Spleen (tissue), 11 donors: Measurements from ENCODE around the gene PTPRU. TPM values are rescaled to one million over a fixed set of nuclear protein-coding genes. Genes with fewer than 3 reads are reported as not detected.

Experiments used
- DNase-seq: peaks from one replicate; pipeline ENCODE4 v3.0.0-alpha.2; 2020
- H3K27ac ChIP-seq, 8 donors: fragments of 200-600 bp; sonication (generic) in 7 of 8; 1 replicate in 4 of 8; 2 replicates in 4 of 8; pipeline versions ENCODE4 v1.5.0 to v1.8.0; 2016 to 2021; ENCODE audit warnings: inconsistent platforms in 4 of 8, mild to moderate bottlenecking in 4 of 8, moderate library complexity in 1 of 8
- H3K27me3 ChIP-seq, 7 donors: fragments of 200-600 bp; sonication (generic) in 6 of 7; replicated peaks in 1 of 7; 1 replicate in 4 of 7; 2 replicates in 3 of 7; pipeline versions ENCODE4 v1.5.0 to v1.8.0; 2016 to 2021; ENCODE audit warnings: inconsistent platforms in 3 of 7, mild to moderate bottlenecking in 1 of 7
- H3K36me3 ChIP-seq, 6 donors: fragments of 200-600 bp; sonication (generic) in 5 of 6; 1 replicate in 4 of 6; 2 replicates in 2 of 6; pipeline versions ENCODE4 v1.5.0 to v1.8.0; 2016 to 2021; ENCODE audit warnings: inconsistent platforms in 2 of 6
- H3K4me1 ChIP-seq, 6 donors: fragments of 200-600 bp; sonication (generic) in 5 of 6; 1 replicate in 3 of 6; 2 replicates in 3 of 6; pipeline versions ENCODE4 v1.5.0 to v1.8.0; 2016 to 2021; ENCODE audit warnings: inconsistent platforms in 3 of 6
- H3K4me3 ChIP-seq, 8 donors: fragments of 200-600 bp; sonication (generic) in 7 of 8; 1 replicate in 4 of 8; 2 replicates in 4 of 8; pipeline versions ENCODE4 v1.5.0 to v1.8.0; 2016 to 2021; ENCODE audit warnings: inconsistent platforms in 4 of 8, mild to moderate bottlenecking in 4 of 8, moderate library complexity in 2 of 8
- H3K9me3 ChIP-seq, 8 donors: fragments of 200-600 bp; sonication (generic) in 7 of 8; 1 replicate in 4 of 8; 2 replicates in 4 of 8; pipeline versions ENCODE4 v1.5.0 to v1.8.0; 2016 to 2021; ENCODE audit warnings: inconsistent platforms in 4 of 8
- POLR2A ChIP-seq, 3 donors: fragments of 450-650 bp; IDR thresholded peaks; one replicate each; pipeline ENCODE4 v1.5.1; 2017; ENCODE audit warnings: antibody characterized with exemption in 3 of 3, mild to moderate bottlenecking in 1 of 3
- POLR2AphosphoS5 ChIP-seq, 3 donors: sonication (generic); formaldehyde crosslinking; IDR thresholded peaks; one replicate each; pipeline ENCODE4 v1.5.1; 2017; ENCODE audit warnings: antibody characterized with exemption in 3 of 3
- WGBS, 5 donors: extraction: QIAGEN DNeasy Blood & Tissue Kit in 3 of 5; methylation state at CpG; one replicate each; pipeline versions ENCODE4 v1.1.5 to v1.1.7; 2013 to 2018; 5-methylcytosine and 5-hydroxymethylcytosine counted together
- intact Hi-C: fragments of 100-400 bp; cut with DNase I; formaldehyde crosslinking; loops from one replicate; pipeline ENCODE4 v1.15.0; 2023; ENCODE audit warnings: low total_unique reads
- polyA plus RNA-seq, 3 donors: library from polyadenylated mRNA; stranded (reverse); fragments of 200-250 nt; gene quantifications; one replicate each; pipeline ENCODE4 v1.2.1, GENCODE V29; 2013
- total RNA-seq, 7 donors: library from RNA; depleted of rRNA in 3 of 7; stranded (reverse); fragments of >200 nt in 3 of 7; fragmentation: NEBNext Ultra II Directional in 4 of 7; extraction: Animal tissue kit (Norgen Biotek cat#: 25700) in 4 of 7; gene quantifications; one replicate each; pipeline versions ENCODE4 v1.1.0 to v1.2.1, GENCODE V29; 2016 to 2021
- TF ChIP-seq, protein P1 (sequence below), 11 experiments: fragments of 200-600 bp in 7 of 11; fragments of 450-650 bp in 4 of 11; sonication (generic) in 4 of 11; IDR thresholded peaks in 8 of 11; conservative IDR thresholded peaks in 3 of 11; 1 replicate in 7 of 11; 2 replicates in 4 of 11; pipeline versions ENCODE4 v1.4.0 to v1.8.0; 2016 to 2021; ENCODE audit warnings: antibody characterized with exemption in 11 of 11, inconsistent platforms in 4 of 11, mild to moderate bottlenecking in 1 of 11
- donor health status: healthy with polysubstance abuse.
- donor health status: DM: no; HTN: no; CAD: no; lungs with moderate emphysema.
- donor health status: DM: no; HTN: no; CAD: no.
- donor health status: Bipolar disorder and iron deficiency.
- donor health status: healthy.
- donor health status: DM: no; HTN: no; CAD: no.
- donor health status: DM: yes; HTN: yes; CAD: no.

PTPRU gene
- total and polyA plus RNA-seq, 10 donors, result 1.00 to 10.8 (median 5.2) TPM

DNA sequence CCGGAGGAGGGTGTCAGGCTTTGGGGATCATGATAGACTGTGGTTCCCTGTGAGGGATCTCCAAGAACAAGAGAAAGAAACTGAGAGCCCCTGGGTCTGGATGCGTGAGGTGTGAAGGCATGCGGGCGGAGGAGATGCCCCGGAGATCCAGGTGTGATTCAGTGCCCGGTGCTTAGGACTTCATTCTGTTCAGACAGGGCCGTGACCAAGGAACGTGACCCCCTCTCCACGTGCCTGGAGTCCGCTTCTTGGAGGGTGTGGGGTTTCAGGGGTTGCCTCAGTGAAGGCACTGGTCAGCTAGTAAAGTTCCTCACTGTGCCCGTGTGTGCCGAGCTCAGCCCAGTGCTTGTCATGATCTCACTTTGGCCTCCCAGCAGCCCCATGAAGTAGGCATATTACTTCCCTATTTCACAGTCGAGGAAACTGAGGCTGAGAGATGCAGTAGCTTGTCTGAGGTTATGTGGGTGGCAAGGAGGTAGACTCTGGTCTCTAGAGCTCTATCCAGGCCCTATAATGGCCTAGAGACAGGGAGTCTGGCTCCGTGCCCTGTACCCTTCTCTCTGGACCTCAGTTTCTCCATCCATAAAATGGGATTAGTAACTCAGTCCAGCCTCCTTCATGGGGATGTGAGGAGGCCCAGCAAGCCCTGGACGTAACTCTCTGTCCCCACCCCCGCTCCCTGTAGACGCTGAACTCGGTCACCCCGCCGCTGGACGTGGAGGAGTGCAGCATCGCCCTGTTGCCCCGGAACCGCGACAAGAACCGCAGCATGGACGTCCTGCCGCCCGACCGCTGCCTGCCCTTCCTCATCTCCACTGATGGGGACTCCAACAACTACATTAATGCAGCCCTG is 81.0 kb downstream of the PTPRU start:
- DNase-seq, result no peak
- TF ChIP-seq, protein P1, sequence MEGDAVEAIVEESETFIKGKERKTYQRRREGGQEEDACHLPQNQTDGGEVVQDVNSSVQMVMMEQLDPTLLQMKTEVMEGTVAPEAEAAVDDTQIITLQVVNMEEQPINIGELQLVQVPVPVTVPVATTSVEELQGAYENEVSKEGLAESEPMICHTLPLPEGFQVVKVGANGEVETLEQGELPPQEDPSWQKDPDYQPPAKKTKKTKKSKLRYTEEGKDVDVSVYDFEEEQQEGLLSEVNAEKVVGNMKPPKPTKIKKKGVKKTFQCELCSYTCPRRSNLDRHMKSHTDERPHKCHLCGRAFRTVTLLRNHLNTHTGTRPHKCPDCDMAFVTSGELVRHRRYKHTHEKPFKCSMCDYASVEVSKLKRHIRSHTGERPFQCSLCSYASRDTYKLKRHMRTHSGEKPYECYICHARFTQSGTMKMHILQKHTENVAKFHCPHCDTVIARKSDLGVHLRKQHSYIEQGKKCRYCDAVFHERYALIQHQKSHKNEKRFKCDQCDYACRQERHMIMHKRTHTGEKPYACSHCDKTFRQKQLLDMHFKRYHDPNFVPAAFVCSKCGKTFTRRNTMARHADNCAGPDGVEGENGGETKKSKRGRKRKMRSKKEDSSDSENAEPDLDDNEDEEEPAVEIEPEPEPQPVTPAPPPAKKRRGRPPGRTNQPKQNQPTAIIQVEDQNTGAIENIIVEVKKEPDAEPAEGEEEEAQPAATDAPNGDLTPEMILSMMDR (IDR thresholded peaks at IDR 0.05 in 8 of 11, conservative IDR thresholded peaks at IDR 0.05 in 3 of 11), result no peak
- TF ChIP-seq POLR2A (IDR thresholded peaks at IDR 0.05) (no peak), POLR2AphosphoS5 (IDR thresholded peaks at IDR 0.05) (no peak)
- 85 to 91% (median 88%) methylated on average over 28 to 30 of the region's 30 CpGs for WGBS, 5 donors
- Histone ChIP-seq H3K4me3 (no peak overlapping the region), H3K27me3 (no peaks in the 10 kb centered on the region), H3K9me3 (no peaks in the 10 kb centered on the region), H3K4me1 (no peaks in the 10 kb centered on the region), H3K36me3 (no peaks in the 10 kb centered on the region), H3K27ac (no peak overlapping the region)
- intact Hi-C loops, result no loop called here

DNA sequence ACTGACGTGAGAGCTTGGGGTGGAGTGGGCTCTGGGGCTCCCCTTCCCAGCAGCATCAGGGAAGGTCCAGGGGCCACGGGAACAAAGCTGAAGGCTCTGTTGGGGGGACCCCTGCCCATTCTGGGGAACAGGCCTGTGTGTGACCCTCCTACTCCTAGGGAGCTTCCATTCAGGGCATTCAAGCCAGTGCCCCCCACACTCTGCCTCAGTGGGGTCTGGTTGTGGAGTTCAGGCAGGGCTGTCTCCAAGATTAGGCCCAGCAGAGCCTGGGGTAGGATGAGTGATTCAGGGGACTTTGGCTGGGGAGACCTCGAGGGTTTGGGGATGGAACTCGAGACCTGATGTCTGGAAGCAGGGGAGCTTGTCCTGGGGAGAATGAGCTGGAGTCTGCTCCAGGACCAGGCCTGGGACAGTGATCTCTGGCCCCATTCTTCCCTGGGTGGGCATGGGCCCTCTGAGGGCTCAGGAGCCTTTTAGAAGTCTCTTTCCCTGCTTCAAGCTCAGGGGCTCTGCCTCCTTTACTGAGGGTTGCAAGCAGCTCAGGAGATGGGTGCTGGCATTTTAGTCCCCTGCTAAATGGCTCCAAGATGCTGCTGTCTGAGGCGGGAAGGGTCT is 81.7 kb downstream of the PTPRU start:
- H3K9me3 ChIP-seq, result no peaks in the 10 kb centered on the region
- H3K36me3 ChIP-seq, result no peaks in the 10 kb centered on the region
- TF ChIP-seq POLR2A (IDR thresholded peaks at IDR 0.05) (no peak), POLR2AphosphoS5 (IDR thresholded peaks at IDR 0.05) (no peak)
- TF ChIP-seq, protein P1 (IDR thresholded peaks at IDR 0.05 in 8 of 11, conservative IDR thresholded peaks at IDR 0.05 in 3 of 11), result no peak
- WGBS, 5 donors, result 70 to 93% (median 77%) methylated on average over 5 of the region's 5 CpGs
- no peaks in the 10 kb centered on the region for H3K4me1 ChIP-seq
- intact Hi-C loops, result no loop called here
- H3K27ac ChIP-seq, result no peak overlapping the region
- DNase-seq, result no peak
- H3K27me3 ChIP-seq, result no peaks in the 10 kb centered on the region
- no peak overlapping the region for H3K4me3 ChIP-seq

DNA sequence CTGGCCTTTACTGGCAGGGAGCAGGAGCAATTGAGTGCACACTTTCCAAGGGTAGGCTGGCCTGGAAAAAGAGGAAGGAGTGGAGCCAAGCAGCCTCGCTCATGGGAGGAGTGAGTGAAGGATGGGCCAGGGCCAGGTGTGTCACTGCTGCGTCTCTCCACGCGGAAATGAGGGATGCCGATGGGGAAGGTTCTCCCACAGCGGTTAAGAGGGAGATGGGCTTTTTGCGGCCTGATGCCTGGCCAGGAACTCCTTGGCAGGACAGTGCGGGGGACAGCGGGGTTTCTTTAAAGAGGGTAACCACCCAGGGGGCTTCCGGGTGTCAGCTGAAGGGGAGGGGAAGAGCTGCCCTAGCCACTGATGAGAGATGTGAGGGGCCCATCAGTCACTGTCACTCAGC is 82.4 kb downstream of the PTPRU start:
- Histone ChIP-seq H3K27ac (no peak overlapping the region), H3K27me3 (no peaks in the 10 kb centered on the region), H3K4me3 (no peak overlapping the region), H3K4me1 (no peaks in the 10 kb centered on the region), H3K36me3 (no peaks in the 10 kb centered on the region), H3K9me3 (no peaks in the 10 kb centered on the region)
- TF ChIP-seq POLR2AphosphoS5 (IDR thresholded peaks at IDR 0.05) (no peak), POLR2A (IDR thresholded peaks at IDR 0.05) (no peak)
- TF ChIP-seq, protein P1 (IDR thresholded peaks at IDR 0.05 in 8 of 11, conservative IDR thresholded peaks at IDR 0.05 in 3 of 11), result no peak
- WGBS, 5 donors, result 88 to 93% (median 90%) methylated on average over 10 of the region's 10 CpGs
- intact Hi-C loops, result no loop called here
- DNase-seq, result no peak
